Psoas muscle (tissue), 8 donors: ENCODE results near the gene CTBP2. TPM values are rescaled to one million over a fixed set of nuclear protein-coding genes. Genes with fewer than 3 reads are reported as not detected.

Experiments used
- ATAC-seq, 4 donors: fragments of 200-7000 bp; cut with Tn5 transposase; one replicate each; pipeline ENCODE4 v1.9.1; 2020; ENCODE audit warnings: moderate library complexity in 3 of 4, mild to moderate bottlenecking in 2 of 4
- DNase-seq, 2 donors: peaks; one replicate each; pipeline ENCODE4 v3.0.0-alpha.2; 2020
- H3K27ac ChIP-seq: fragments of 200-600 bp; one replicate; pipeline ENCODE4 v1.8.0; 2022
- H3K27me3 ChIP-seq, 3 donors: fragments of 200-600 bp in 1 of 3; one replicate each; pipeline versions ENCODE4 v1.6.1 to v1.8.0; 2013 to 2022; ENCODE audit warnings: low read length in 2 of 3, mild to moderate bottlenecking in 2 of 3, moderate library complexity in 1 of 3; ENCODE audit not compliant: insufficient read depth in 3 of 3
- H3K36me3 ChIP-seq, 2 donors: fragments of 200-600 bp in 1 of 2; one replicate each; pipeline versions ENCODE4 v1.6.1 to v1.8.0; 2013 to 2022; ENCODE audit warnings: low read depth in 1 of 2, mild to moderate bottlenecking in 1 of 2, moderate library complexity in 1 of 2; ENCODE audit not compliant: insufficient read depth in 1 of 2
- H3K4me1 ChIP-seq: fragments of 200-600 bp; one replicate; pipeline ENCODE4 v1.8.0; 2022
- H3K4me3 ChIP-seq: fragments of 200-600 bp; one replicate; pipeline ENCODE4 v1.8.0; 2022; ENCODE audit warnings: mild to moderate bottlenecking
- H3K9me3 ChIP-seq: fragments of 200-600 bp; one replicate; pipeline ENCODE4 v1.8.0; 2022
- CTCF ChIP-seq: fragments of 200-600 bp; IDR thresholded peaks from one replicate; pipeline ENCODE4 v1.8.0; 2022; ENCODE audit warnings: antibody characterized with exemption
- WGBS, 3 donors: extraction: QIAGEN DNeasy Blood & Tissue Kit; methylation state at CpG; one replicate each; pipeline versions ENCODE4 v1.1.6 to v1.1.7; 2013; 5-methylcytosine and 5-hydroxymethylcytosine counted together
- intact Hi-C, 2 donors: fragments of 100-400 bp; cut with DNase I; formaldehyde crosslinking; loops; one replicate each; pipeline versions ENCODE4 v1.11.0 to v1.14.2; 2022
- polyA plus RNA-seq, 3 donors: library from polyadenylated mRNA; stranded (reverse); fragments of 200-250 nt; gene quantifications; one replicate each; pipeline ENCODE4 v1.2.3, GENCODE V29; 2013
- total RNA-seq, 4 donors: library from RNA; stranded (reverse); fragmentation: NEBNext Ultra II Directional in 2 of 4; extraction: Animal tissue kit (Norgen Biotek cat#: 25700) in 2 of 4; gene quantifications; one replicate each; pipeline versions ENCODE4 v1.2.1 to v1.2.4, GENCODE V29; 2021 to 2023
- donor health status: healthy with polysubstance abuse.
- donor health status: DM: no; HTN: no; CAD: no; lungs with moderate emphysema.
- donor health status: Bipolar disorder and iron deficiency.
- donor health status: healthy.
- donor health status: DM: yes; HTN: yes; CAD: no.
- donor health status: DM: no; HTN: no; CAD: no.
- donor health status: DM: no; HTN: no; CAD: no.
- donor health status: DM: yes; HTN: yes; CAD: no.

CTBP2 gene
- total and polyA plus RNA-seq, 7 donors: 14.7 to 49.8 (median 33.0) TPM

GRCh38 chr10:124943301-124944092 lies 216.9 kb downstream of the CTBP2 start:
- WGBS, 3 donors: 58 to 75% (median 59%) methylated on average over 9 of the region's 9 CpGs
- TF ChIP-seq CTCF: no peak
- DNase-seq: no peak
- peak overlapping the region; percentile 86 for H3K27ac ChIP-seq
- H3K36me3 ChIP-seq: no peaks in the 10 kb centered on the region
- H3K27me3 ChIP-seq: no peaks in the 10 kb centered on the region
- peaks cover 93% of the 10 kb centered on the region for H3K4me1 ChIP-seq
- intact Hi-C loops: no loop called here
- H3K4me3 ChIP-seq: peak overlapping the region; percentile 40
- peak; percentile 68 to 83 (median 79) for ATAC-seq
- H3K9me3 ChIP-seq: no peaks in the 10 kb centered on the region

- Histone ChIP-seq H3K9me3 (no peaks in the 10 kb centered on the region), H3K4me3 (peak overlapping the region; percentile 40), H3K27ac (peak overlapping the region; percentile 86), H3K36me3 (no peaks in the 10 kb centered on the region), H3K4me1 (peaks cover 89% of the 10 kb centered on the region), H3K27me3 (no peaks in the 10 kb centered on the region)
- TF ChIP-seq CTCF: no peak
- no peak for DNase-seq
- peak in 2 of 4 donors; percentile 9 to 20 for ATAC-seq
- WGBS, 3 donors: 30 to 46% (median 30%) methylated on average over 11 of the region's 11 CpGs
- intact Hi-C loops: no loop called here
Observed at GRCh38 chr10:124942317-124943169, 217.8 kb downstream of the CTBP2 start.

- no peaks in the 10 kb centered on the region for H3K9me3 ChIP-seq
- WGBS, 3 donors: 67 to 85% (median 67%) methylated on average over 4 of the region's 4 CpGs
- H3K4me1 ChIP-seq: peaks cover 82% of the 10 kb centered on the region
- intact Hi-C loops: no loop called here
- peak within 1 kb of the TSS; percentile 40 for H3K4me3 ChIP-seq
- DNase-seq: no peak
- peak within 1 kb of the TSS; percentile 86 for H3K27ac ChIP-seq
- no peak for TF ChIP-seq CTCF
- ATAC-seq: no peak
- no peaks in the 10 kb centered on the region for H3K36me3 ChIP-seq
- no peaks in the 10 kb centered on the region for H3K27me3 ChIP-seq
Observed at GRCh38 chr10:124941823-124942222, 218.5 kb downstream of the CTBP2 start, which contains the start of gene ZRANB1. Gene ZRANB1 (plus strand): TSS chr10:124942123. CDS start chr10:124942494, 371 bp downstream.

GRCh38 chr10:124939290-124939689 lies 221.1 kb downstream of the CTBP2 start:
- WGBS, 3 donors: 35 to 80% (median 40%) methylated on average over 1 of the region's 1 CpG
- Histone ChIP-seq H3K9me3 (no peaks in the 10 kb centered on the region), H3K27ac (peak overlapping the region; percentile 86), H3K36me3 (no peaks in the 10 kb centered on the region), H3K27me3 (no peaks in the 10 kb centered on the region), H3K4me3 (no peak overlapping the region), H3K4me1 (peaks cover 79% of the 10 kb centered on the region)
- no peak for DNase-seq
- intact Hi-C loops: no loop called here
- ATAC-seq: no peak
- no peak for TF ChIP-seq CTCF
